NCI-H526 treated with DMSO at 0.1 percent for 48 hours (cell line): ENCODE measurements around the gene VMP1.
"Not testable (repeated sequence)": the region's sequence is repeated elsewhere in the genome, so short reads cannot be mapped to it uniquely, and the experiment has no call there.

Experiments
- DNase-seq: peaks from one replicate; lab custom pipeline; 2025; lab: John Stamatoyannopoulos, UW

VMP1 gene

DNA sequence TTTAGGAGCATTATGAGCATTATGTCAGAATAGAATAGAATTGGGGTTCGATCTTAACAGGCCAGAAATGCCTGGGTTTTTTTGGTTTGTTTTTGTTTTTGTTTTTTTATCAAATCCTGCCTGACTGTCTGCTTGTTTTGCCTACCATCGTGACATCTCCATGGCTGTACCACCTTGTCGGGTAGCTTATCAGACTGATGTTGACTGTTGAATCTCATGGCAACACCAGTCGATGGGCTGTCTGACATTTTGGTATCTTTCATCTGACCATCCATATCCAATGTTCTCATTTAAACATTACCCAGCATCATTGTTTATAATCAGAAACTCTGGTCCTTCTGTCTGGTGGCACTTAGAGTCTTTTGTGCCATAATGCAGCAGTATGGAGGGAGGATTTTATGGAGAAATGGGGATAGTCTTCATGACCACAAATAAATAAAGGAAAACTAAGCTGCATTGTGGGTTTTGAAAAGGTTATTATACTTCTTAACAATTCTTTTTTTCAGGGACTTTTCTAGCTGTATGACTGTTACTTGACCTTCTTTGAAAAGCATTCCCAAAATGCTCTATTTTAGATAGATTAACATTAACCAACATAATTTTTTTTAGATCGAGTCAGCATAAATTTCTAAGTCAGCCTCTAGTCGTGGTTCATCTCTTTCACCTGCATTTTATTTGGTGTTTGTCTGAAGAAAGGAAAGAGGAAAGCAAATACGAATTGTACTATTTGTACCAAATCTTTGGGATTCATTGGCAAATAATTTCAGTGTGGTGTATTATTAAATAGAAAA lies 133.8 kb downstream of the VMP1 start:
- DNase-seq: not testable (repeated sequence)

DNA sequence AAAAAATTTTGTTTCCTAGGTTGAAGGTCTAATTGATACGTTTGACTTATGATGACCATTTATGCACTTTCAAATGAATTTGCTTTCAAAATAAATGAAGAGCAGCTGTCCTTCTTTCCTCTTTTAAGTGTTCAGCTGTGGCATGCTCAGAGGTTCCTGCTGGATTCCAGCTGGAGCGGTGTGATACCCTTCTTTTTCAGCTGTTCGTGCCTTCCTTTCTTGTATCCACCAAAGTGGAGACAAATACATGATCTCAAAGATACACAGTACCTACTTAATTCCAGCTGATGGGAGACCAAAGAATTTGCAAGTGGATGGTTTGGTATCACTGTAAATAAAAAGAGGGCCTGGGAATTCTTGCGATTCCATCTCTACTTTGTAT lies 134.4 kb downstream of the VMP1 start:
- not testable (repeated sequence) for DNase-seq

GRCh38 chr17:59842901-59843652 lies 135.6 kb downstream of the VMP1 start:
- DNase-seq: no peak

- peak; percentile 55 for DNase-seq
These were observed 137.6 kb downstream of the VMP1 start for GRCh38 chr17:59844884-59845594.

GRCh38 chr17:59845595-59846393 lies 138.3 kb downstream of the VMP1 start:
- peak; percentile 100 for DNase-seq

DNA sequence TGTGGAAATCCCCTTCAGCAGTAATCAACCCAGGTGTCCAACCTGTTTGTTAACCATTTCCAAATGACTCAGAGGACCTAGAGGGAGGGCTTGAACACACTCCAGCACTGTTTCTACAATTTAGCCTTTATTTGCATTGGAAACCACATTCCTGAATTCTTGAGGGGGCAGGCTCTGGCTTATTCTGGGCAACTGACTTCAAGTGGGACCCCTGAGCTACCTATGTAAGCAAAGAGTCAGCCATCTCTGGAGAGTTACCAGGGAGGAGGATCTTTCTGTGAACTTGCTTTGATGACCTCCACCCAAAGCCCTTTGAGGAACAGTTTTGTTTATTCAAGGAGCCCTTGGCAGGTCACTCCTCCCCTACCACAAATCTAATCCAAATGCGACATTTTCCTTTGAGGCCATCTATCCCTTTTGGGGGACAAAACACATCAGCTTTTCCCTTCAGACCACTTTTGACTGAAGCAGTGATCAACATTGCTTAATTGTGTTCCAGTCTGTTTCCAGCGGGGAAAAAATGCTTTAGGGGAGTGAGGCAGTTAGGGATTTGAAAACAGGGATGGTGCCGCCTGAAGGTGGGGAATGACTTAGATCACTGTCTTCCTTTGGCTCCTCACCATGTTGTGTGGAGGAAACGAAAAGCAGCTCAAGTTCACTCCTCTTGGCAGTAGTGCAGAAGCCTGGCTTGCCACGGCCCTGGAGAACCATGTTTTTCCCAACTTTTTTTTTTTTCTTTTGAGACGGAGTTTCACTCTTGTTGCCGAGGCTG lies 139.1 kb downstream of the VMP1 start:
- DNase-seq: peak; percentile 95

DNA sequence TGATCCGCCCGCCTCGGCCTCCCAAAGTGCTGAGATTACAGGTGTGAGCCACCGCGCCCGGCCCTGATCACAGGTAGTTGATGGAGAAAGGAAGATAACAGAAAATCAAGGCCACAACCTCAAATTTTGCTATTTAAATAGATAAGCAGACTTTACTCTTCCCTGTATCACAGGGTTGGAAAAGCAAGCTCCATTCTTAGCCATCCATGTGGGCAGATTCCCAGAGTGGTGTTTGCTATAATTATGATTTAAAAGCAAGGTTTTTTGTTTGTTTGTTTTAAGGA lies 140.9 kb downstream of the VMP1 start:
- DNase-seq: no peak

GRCh38 chr17:59848778-59849177 lies 141.3 kb downstream of the VMP1 start:
- no peak for DNase-seq

DNA sequence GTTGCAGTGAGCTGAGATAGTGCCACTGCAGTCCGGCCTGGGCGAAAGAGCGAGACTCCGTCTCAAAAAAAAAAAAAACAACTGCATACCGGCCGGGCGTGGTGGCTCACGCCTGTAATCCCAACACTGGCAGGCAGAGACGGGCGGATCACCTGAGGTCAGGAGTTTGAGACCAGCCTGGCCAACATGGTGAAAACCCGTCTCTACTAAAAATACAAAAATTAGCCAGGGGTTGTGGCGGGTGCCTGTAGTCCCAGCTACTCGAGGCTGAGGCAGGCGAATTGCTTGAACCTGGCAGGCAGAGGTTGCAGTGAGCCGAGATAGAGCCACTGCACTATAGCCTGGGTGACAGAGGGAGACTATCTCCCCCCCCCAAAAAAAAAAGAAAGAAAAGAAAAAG lies 142.9 kb downstream of the VMP1 start:
- not testable (repeated sequence) for DNase-seq

GRCh38 chr17:59851439-59852375 lies 144.3 kb downstream of the VMP1 start:
- no peak for DNase-seq

DNA sequence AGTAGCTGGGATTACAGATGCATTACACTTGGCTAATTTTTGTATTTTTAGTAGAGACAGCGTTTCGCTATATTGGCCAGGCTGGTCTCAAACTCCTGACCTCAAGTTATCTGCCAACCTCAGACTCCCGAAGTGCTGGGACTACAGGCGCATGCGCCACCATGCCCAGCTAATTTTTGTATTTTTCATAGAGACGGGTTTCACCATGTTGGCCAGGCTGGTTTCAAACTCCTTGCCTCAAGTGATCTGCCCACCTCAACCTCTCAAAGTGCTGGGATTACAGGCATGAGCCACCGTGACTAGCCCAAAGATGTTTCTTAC lies 145.4 kb downstream of the VMP1 start:
- DNase-seq: not testable (repeated sequence)

GRCh38 chr17:59853168-59853918 lies 145.9 kb downstream of the VMP1 start:
- DNase-seq: no peak

GRCh38 chr17:59853919-59854729 lies 146.7 kb downstream of the VMP1 start:
- not testable (repeated sequence) for DNase-seq

- DNase-seq: no peak
These were observed 149.7 kb downstream of the VMP1 start for GRCh38 chr17:59856859-59857794.

DNA sequence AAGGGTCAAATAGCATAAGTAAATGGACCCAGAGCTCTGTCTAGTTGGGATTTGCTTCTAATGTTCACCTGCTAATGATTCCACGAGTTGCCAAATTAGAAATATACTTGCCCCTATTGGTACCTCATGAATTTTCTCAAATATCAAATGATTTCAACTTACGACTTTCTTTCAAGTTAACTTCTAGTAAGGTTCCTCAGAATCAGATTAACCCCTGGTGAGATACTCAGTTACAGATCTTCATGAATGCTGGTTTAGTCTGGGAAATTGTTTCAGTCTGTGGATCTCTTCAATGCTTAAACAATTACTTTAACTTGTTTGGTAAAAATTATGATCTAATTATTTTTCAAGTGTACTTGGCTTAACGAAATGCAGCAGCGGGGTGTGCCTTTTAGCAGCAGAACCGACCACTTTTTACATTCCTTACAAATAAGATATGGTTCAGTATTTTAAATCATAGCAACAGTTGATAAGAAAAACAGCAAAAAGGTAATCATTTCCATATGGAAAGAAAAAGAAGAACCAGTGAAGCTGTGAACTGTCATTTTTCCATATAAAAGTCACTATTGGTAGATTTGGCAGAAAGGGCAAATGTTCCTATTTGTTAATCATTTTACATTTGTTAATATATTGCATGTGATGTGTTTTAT lies 150.8 kb downstream of the VMP1 start:
- no peak for DNase-seq

- no peak for DNase-seq
These were observed 151.5 kb downstream of the VMP1 start for GRCh38 chr17:59858932-59859331.

DNA sequence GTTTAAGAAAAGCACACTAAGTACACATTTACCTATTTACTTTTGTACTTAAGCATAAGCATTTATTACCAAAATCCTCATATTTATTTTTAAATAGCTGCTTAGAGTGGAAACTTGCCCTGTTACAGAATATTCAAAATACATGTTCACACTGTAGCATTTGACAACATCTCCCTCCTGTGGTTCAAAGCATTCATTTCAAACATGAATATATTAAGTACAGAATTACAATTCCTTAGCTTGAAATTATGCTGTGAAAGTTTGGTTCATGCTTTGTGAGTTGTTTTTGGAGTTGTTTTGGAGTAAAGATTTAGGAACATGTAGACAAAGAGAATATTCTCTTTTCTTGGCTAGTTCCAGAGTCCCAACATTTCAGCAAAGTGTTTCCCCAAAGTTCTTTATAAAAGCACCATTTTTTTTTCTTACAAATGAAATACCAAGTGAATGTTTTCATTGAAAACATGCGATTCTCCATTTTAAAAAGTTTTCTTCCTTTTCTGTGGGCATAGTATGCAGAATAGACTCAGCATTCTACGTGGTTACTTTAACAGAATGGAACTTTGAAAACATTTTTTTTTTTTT lies 152.1 kb downstream of the VMP1 start:
- peak; percentile 41 for DNase-seq
